Ectodermal cell (in vitro differentiated cells): ENCODE measurements around the gene SPECC1.
"Not testable (repeated sequence)": the region's sequence is repeated elsewhere in the genome, so short reads cannot be mapped to it uniquely, and the experiment has no call there.

Experiments used
- H3K27ac ChIP-seq: 2 replicates; pipeline ENCODE4 v1.7.0; 2013; ENCODE audit warnings: mild to moderate bottlenecking, low read depth, low read length; ENCODE audit not compliant: insufficient read depth, poor library complexity, severe bottlenecking
- H3K27me3 ChIP-seq: 2 replicates; pipeline ENCODE4 v1.7.0; 2013; ENCODE audit warnings: mild to moderate bottlenecking, low read length; ENCODE audit not compliant: insufficient read depth, control insufficient read depth, poor library complexity, severe bottlenecking
- H3K36me3 ChIP-seq: one replicate; pipeline ENCODE4 v1.7.0; 2013; ENCODE audit warnings: low read length; ENCODE audit not compliant: control insufficient read depth, insufficient read depth
- H3K4me1 ChIP-seq: one replicate; pipeline ENCODE4 v1.7.0; 2013; ENCODE audit warnings: low read length; ENCODE audit not compliant: control insufficient read depth, insufficient read depth
- H3K4me3 ChIP-seq: 2 replicates; pipeline ENCODE4 v1.7.0; 2013; ENCODE audit warnings: low read depth, low read length, control low read depth; ENCODE audit not compliant: insufficient read depth
- H3K9me3 ChIP-seq: 2 replicates; pipeline ENCODE4 v1.7.0; 2013; ENCODE audit warnings: mild to moderate bottlenecking, low read length, moderate library complexity; ENCODE audit not compliant: control insufficient read depth
- WGBS, 2 experiments: methylation state at CpG; one replicate each; pipeline ENCODE4 v1.1.7; 2013; ENCODE audit warnings: missing lambda C conversion rate in 2 of 2; 5-methylcytosine and 5-hydroxymethylcytosine counted together

The SPECC1 gene

GRCh38 chr17:20228410-20228809 is 219.3 kb downstream of the SPECC1 start:
- H3K4me3 ChIP-seq = no peak overlapping the region
- 94 to 96% methylated on average over 1 of the region's 1 CpG for WGBS, 2 experiments
- no peak overlapping the region for H3K27ac ChIP-seq

GRCh38 chr17:20228860-20229259 is 219.7 kb downstream of the SPECC1 start:
- H3K27me3 ChIP-seq = no peaks in the 10 kb centered on the region
- H3K9me3 ChIP-seq = no peaks in the 10 kb centered on the region
- peaks cover 14% of the 10 kb centered on the region for H3K36me3 ChIP-seq
- peaks cover 6% of the 10 kb centered on the region for H3K4me1 ChIP-seq
- no peak overlapping the region for H3K27ac ChIP-seq
- no peak overlapping the region for H3K4me3 ChIP-seq
- 86 to 90% methylated on average over 3 of the region's 3 CpGs for WGBS, 2 experiments

More at GRCh38 chr17:20228410-20228809, 219.3 kb downstream of the SPECC1 start:
- Histone ChIP-seq H3K27me3 (no peaks in the 10 kb centered on the region), H3K4me1 (peaks cover 6% of the 10 kb centered on the region), H3K36me3 (peaks cover 14% of the 10 kb centered on the region), H3K9me3 (no peaks in the 10 kb centered on the region)

- peaks cover 6% of the 10 kb centered on the region for H3K4me1 ChIP-seq
- H3K27ac ChIP-seq = no peak overlapping the region
- H3K9me3 ChIP-seq = no peaks in the 10 kb centered on the region
- H3K27me3 ChIP-seq = no peaks in the 10 kb centered on the region
- 75 to 76% methylated on average over 2 of the region's 2 CpGs for WGBS, 2 experiments
- H3K4me3 ChIP-seq = no peak overlapping the region
- peaks cover 14% of the 10 kb centered on the region for H3K36me3 ChIP-seq
These were observed 221.8 kb downstream of the SPECC1 start for GRCh38 chr17:20230924-20231323.

DNA sequence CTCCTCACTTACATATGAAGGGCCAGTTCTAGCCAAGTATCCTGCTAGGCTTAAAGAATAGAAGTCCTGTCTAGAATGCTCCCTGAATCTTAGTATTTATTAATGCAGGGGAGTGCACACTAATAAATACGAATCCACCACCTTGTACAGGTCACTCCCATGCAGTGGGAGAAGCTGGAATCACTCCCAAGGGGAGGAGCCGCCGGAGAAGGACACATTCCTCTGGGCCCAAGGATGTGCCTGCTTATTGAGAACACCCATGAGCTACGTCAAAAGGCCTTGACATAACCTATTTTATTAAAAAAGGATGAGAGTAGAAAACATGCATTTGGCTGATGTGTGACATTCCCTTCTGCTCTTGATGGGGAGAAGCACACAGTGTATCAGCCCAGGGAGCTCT is 223.5 kb downstream of the SPECC1 start:
- Histone ChIP-seq H3K36me3 (peaks cover 10% of the 10 kb centered on the region), H3K9me3 (no peaks in the 10 kb centered on the region), H3K27ac (no peak overlapping the region), H3K4me3 (no peak overlapping the region), H3K27me3 (no peaks in the 10 kb centered on the region), H3K4me1 (no peaks in the 10 kb centered on the region)
- WGBS, 2 experiments = 97 to 98% methylated on average over 4 of the region's 4 CpGs

- no peak overlapping the region for H3K27ac ChIP-seq
- no peaks in the 10 kb centered on the region for H3K27me3 ChIP-seq
- 92 to 95% methylated on average over 4 of the region's 4 CpGs for WGBS, 2 experiments
- no peaks in the 10 kb centered on the region for H3K4me1 ChIP-seq
- H3K4me3 ChIP-seq = no peak overlapping the region
- H3K9me3 ChIP-seq = no peaks in the 10 kb centered on the region
- peaks cover 6% of the 10 kb centered on the region for H3K36me3 ChIP-seq
These were observed 225.1 kb downstream of the SPECC1 start for GRCh38 chr17:20234276-20234675.

GRCh38 chr17:20235747-20236146 is 226.6 kb downstream of the SPECC1 start:
- no peaks in the 10 kb centered on the region for H3K27me3 ChIP-seq
- peaks cover 6% of the 10 kb centered on the region for H3K36me3 ChIP-seq
- H3K27ac ChIP-seq = no peak overlapping the region
- H3K4me1 ChIP-seq = no peaks in the 10 kb centered on the region
- no peaks in the 10 kb centered on the region for H3K9me3 ChIP-seq
- WGBS, 2 experiments = 86 to 91% methylated on average over 6 of the region's 6 CpGs
- no peak overlapping the region for H3K4me3 ChIP-seq

GRCh38 chr17:20236578-20237227 is 227.5 kb downstream of the SPECC1 start:
- Histone ChIP-seq H3K9me3 (no peaks in the 10 kb centered on the region), H3K4me3 (no peak overlapping the region), H3K27ac (no peak overlapping the region), H3K4me1 (no peaks in the 10 kb centered on the region), H3K36me3 (peaks cover 6% of the 10 kb centered on the region), H3K27me3 (no peaks in the 10 kb centered on the region)
- WGBS, 2 experiments = 90 to 91% methylated on average over 5 of the region's 5 CpGs

- H3K36me3 ChIP-seq, H3K4me1 ChIP-seq: not testable (repeated sequence)
- WGBS, 2 experiments = 93 to 99% methylated on average over 2 to 3 of the region's 3 CpGs
These were observed 230.6 kb downstream of the SPECC1 start for GRCh38 chr17:20239776-20240175.

GRCh38 chr17:20241855-20242254 is 232.7 kb downstream of the SPECC1 start:
- Histone ChIP-seq H3K27ac (no peak overlapping the region), H3K4me3 (no peak overlapping the region)

More at GRCh38 chr17:20239776-20240175, 230.6 kb downstream of the SPECC1 start:
- not testable (repeated sequence) for H3K27me3 ChIP-seq, H3K9me3 ChIP-seq, H3K4me3 ChIP-seq, H3K27ac ChIP-seq

DNA sequence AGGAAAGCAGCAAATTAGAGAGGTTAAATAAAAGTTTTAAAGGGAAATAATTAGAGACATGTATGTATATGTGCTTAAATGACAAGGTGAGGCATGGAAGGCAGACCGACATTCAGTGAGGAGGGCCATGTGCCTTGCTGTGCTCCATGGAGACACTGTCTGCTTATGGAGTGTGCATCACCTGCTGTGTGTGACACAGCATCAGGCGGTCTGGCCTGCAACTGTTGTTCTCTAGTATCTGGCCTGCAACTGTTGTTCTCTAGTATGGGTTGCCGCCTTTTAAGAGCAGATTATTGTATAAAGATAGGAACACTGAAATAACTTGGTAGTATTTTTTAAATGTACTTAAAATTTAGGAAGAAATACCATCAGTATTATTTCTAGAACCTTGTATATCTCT is 233.1 kb downstream of the SPECC1 start:
- no peak overlapping the region for H3K4me3 ChIP-seq
- no peak overlapping the region for H3K27ac ChIP-seq
- no peaks in the 10 kb centered on the region for H3K27me3 ChIP-seq
- H3K4me1 ChIP-seq = no peaks in the 10 kb centered on the region
- peaks cover 3% of the 10 kb centered on the region for H3K36me3 ChIP-seq
- H3K9me3 ChIP-seq = no peaks in the 10 kb centered on the region
- 96 to 98% methylated on average over 3 of the region's 3 CpGs for WGBS, 2 experiments

More at GRCh38 chr17:20241855-20242254, 232.7 kb downstream of the SPECC1 start:
- WGBS, 2 experiments = 91 to 100% methylated on average over 4 of the region's 4 CpGs
- H3K9me3 ChIP-seq = no peaks in the 10 kb centered on the region
- no peaks in the 10 kb centered on the region for H3K4me1 ChIP-seq
- H3K27me3 ChIP-seq = no peaks in the 10 kb centered on the region
- H3K36me3 ChIP-seq = peaks cover 3% of the 10 kb centered on the region
